HG03565 (cell line): Measurements from ENCODE around the gene ANKRD18A.
"Not testable (repeated sequence)": the region's sequence is repeated elsewhere in the genome, so short reads cannot be mapped to it uniquely, and the experiment has no call there.

Experiments used
- ATAC-seq: cut with Tn5 transposase; IDR thresholded peaks from one replicate; pipeline ENCODE4 v1.9.1; 2021; ENCODE audit warnings: mild to moderate bottlenecking, moderate library complexity; ENCODE audit not compliant: unreplicated experiment

ANKRD18A gene

GRCh38 chr9:38546497-38547163, 73.8 kb downstream of the ANKRD18A start:
- not testable (repeated sequence) for ATAC-seq

GRCh38 chr9:38540535-38540934, 79.9 kb downstream of the ANKRD18A start:
- not testable (repeated sequence) for ATAC-seq

- ATAC-seq: no peak
Observed at GRCh38 chr9:38529317-38529716, 91.1 kb downstream of the ANKRD18A start.

GRCh38 chr9:38527503-38527902, 92.9 kb downstream of the ANKRD18A start:
- no peak for ATAC-seq

GRCh38 chr9:38526591-38526990, 93.8 kb downstream of the ANKRD18A start:
- ATAC-seq: no peak

GRCh38 chr9:38523121-38523520, 97.3 kb downstream of the ANKRD18A start:
- no peak for ATAC-seq

- no peak for ATAC-seq
Observed at GRCh38 chr9:38521762-38522161, 98.6 kb downstream of the ANKRD18A start.
